Calu3 (cell line): Measurements from ENCODE around the gene ADGRV1. TPM values are rescaled to one million over a fixed set of nuclear protein-coding genes. Genes with fewer than 3 reads are reported as not detected.

ENCODE experiments used
- BruUV-seq: library from RNA; stranded (reverse); fragments of 400-500 nt; replicated peaks from 2 replicates; lab custom pipeline; 2021; lab: Mats Ljungman, UMichigan
- CTCF ChIA-PET: fragments of 300-600 bp; sonication (Branson Sonifier 250); formaldehyde crosslinking; loops from one replicate; lab custom pipeline; 2022; ENCODE audit warnings: antibody characterized with exemption; lab: Charles Lee
- DNase-seq: peaks from one replicate; pipeline ENCODE4 v3.0.0; 2022
- H3K27ac Mint-ChIP-seq: one replicate; pipeline ENCODE4 v1.8.0; 2022; ENCODE audit warnings: mixed read lengths; ENCODE audit not compliant: unreplicated experiment
- H3K27me3 Mint-ChIP-seq: one replicate; pipeline ENCODE4 v1.8.0; 2022; ENCODE audit warnings: mixed read lengths; ENCODE audit not compliant: unreplicated experiment
- H3K36me3 Mint-ChIP-seq: one replicate; pipeline ENCODE4 v1.8.0; 2022; ENCODE audit warnings: mild to moderate bottlenecking, moderate library complexity, mixed read lengths; ENCODE audit not compliant: insufficient read depth, unreplicated experiment
- H3K4me1 Mint-ChIP-seq: one replicate; pipeline ENCODE4 v1.8.0; 2022; ENCODE audit warnings: mild to moderate bottlenecking, low read depth, mixed read lengths; ENCODE audit not compliant: unreplicated experiment
- H3K4me3 Mint-ChIP-seq: one replicate; pipeline ENCODE4 v1.8.0; 2022; ENCODE audit warnings: mild to moderate bottlenecking, low read depth, moderate library complexity, mixed read lengths; ENCODE audit not compliant: unreplicated experiment
- H3K9me3 Mint-ChIP-seq: one replicate; pipeline ENCODE4 v1.8.0; 2022; ENCODE audit warnings: low read depth, mixed read lengths; ENCODE audit not compliant: unreplicated experiment
- CTCF ChIP-seq: fragments of 200-600 bp; IDR thresholded peaks from one replicate; pipeline ENCODE4 v1.8.0; 2022; ENCODE audit warnings: antibody characterized with exemption; ENCODE audit not compliant: unreplicated experiment
- intact Hi-C: fragments of 100-400 bp; cut with micrococcal nuclease; formaldehyde crosslinking; loops from one replicate; pipeline ENCODE4 v1.10.0; 2022; ENCODE audit not compliant: unreplicated experiment
- total RNA-seq: library from RNA; stranded (reverse); gene quantifications from 2 replicates; pipeline ENCODE4 v1.2.3, GENCODE V29; 2022

Gene ADGRV1
- total RNA-seq, 1 experiment from 2014 or later: 1.8 TPM

GRCh38 chr5:90830058-90830457, 271.5 kb downstream of the ADGRV1 start:
- no peaks in the 10 kb centered on the region for H3K36me3 Mint-ChIP-seq
- intact Hi-C loops: no loop called here
- no peak for DNase-seq
- CTCF ChIA-PET: no interaction called here
- no peak for TF ChIP-seq CTCF
- H3K4me3 Mint-ChIP-seq: no peak overlapping the region
- H3K27ac Mint-ChIP-seq: no peak overlapping the region
- H3K9me3 Mint-ChIP-seq: peaks cover 2% of the 10 kb centered on the region
- no peaks in the 10 kb centered on the region for H3K4me1 Mint-ChIP-seq
- H3K27me3 Mint-ChIP-seq: no peaks in the 10 kb centered on the region
- BruUV-seq: no TSS peak

- H3K27ac Mint-ChIP-seq: no peak overlapping the region
- no peak for TF ChIP-seq CTCF
- intact Hi-C loops: no loop called here
- peaks cover 2% of the 10 kb centered on the region for H3K9me3 Mint-ChIP-seq
- H3K27me3 Mint-ChIP-seq: no peaks in the 10 kb centered on the region
- BruUV-seq: no TSS peak
- no peaks in the 10 kb centered on the region for H3K36me3 Mint-ChIP-seq
- H3K4me3 Mint-ChIP-seq: no peak overlapping the region
- DNase-seq: no peak
- H3K4me1 Mint-ChIP-seq: no peaks in the 10 kb centered on the region
- CTCF ChIA-PET: no interaction called here
These were observed 275.2 kb downstream of the ADGRV1 start for GRCh38 chr5:90833753-90834152.

- BruUV-seq: no TSS peak
- H3K27ac Mint-ChIP-seq: no peak overlapping the region
- H3K27me3 Mint-ChIP-seq: no peaks in the 10 kb centered on the region
- no peaks in the 10 kb centered on the region for H3K4me1 Mint-ChIP-seq
- CTCF ChIA-PET: no interaction called here
- H3K4me3 Mint-ChIP-seq: no peak overlapping the region
- peaks cover 2% of the 10 kb centered on the region for H3K9me3 Mint-ChIP-seq
- intact Hi-C loops: no loop called here
- DNase-seq: no peak
- TF ChIP-seq CTCF: no peak
- H3K36me3 Mint-ChIP-seq: no peaks in the 10 kb centered on the region
These were observed 276.1 kb downstream of the ADGRV1 start for GRCh38 chr5:90834711-90835110.

- Mint-ChIP-seq H3K4me3 (no peak overlapping the region), H3K27ac (no peak overlapping the region), H3K9me3 (no peaks in the 10 kb centered on the region), H3K27me3 (no peaks in the 10 kb centered on the region), H3K36me3 (no peaks in the 10 kb centered on the region), H3K4me1 (no peaks in the 10 kb centered on the region)
- intact Hi-C loops: no loop called here
- DNase-seq: no peak
- BruUV-seq: no TSS peak
- TF ChIP-seq CTCF: no peak
- CTCF ChIA-PET: no interaction called here
These were observed 284.8 kb downstream of the ADGRV1 start for GRCh38 chr5:90843443-90843842.

- Mint-ChIP-seq H3K27ac (no peak overlapping the region), H3K4me3 (no peak overlapping the region), H3K27me3 (no peaks in the 10 kb centered on the region), H3K4me1 (no peaks in the 10 kb centered on the region), H3K36me3 (no peaks in the 10 kb centered on the region), H3K9me3 (no peaks in the 10 kb centered on the region)
- no TSS peak for BruUV-seq
- intact Hi-C loops: no loop called here
- no peak for DNase-seq
- CTCF ChIA-PET: no interaction called here
- no peak for TF ChIP-seq CTCF
These were observed 286.3 kb downstream of the ADGRV1 start for GRCh38 chr5:90844931-90845330.
